Right renal cortex interstitium (tissue), 3 donors: ENCODE measurements around the gene TXN. TPM values are rescaled to one million over a fixed set of nuclear protein-coding genes. Genes with fewer than 3 reads are reported as not detected.

ENCODE experiments used
- DNase-seq, 3 donors: peaks; one replicate each; pipeline ENCODE4 v3.0.0-alpha.2; 2013; ENCODE audit warnings: low read depth in 3 of 3, low spot score in 2 of 3
- polyA plus RNA-seq, 3 donors: library from polyadenylated mRNA; unstranded; fragments of 120-200 nt; gene quantifications; one replicate each; pipeline ENCODE4 v1.2.1, GENCODE V29; 2013; ENCODE audit not compliant: insufficient read length in 3 of 3

TXN gene
- polyA plus RNA-seq: 100 to 1,000 TPM; 242 to 274 (median 261) TPM

DNA sequence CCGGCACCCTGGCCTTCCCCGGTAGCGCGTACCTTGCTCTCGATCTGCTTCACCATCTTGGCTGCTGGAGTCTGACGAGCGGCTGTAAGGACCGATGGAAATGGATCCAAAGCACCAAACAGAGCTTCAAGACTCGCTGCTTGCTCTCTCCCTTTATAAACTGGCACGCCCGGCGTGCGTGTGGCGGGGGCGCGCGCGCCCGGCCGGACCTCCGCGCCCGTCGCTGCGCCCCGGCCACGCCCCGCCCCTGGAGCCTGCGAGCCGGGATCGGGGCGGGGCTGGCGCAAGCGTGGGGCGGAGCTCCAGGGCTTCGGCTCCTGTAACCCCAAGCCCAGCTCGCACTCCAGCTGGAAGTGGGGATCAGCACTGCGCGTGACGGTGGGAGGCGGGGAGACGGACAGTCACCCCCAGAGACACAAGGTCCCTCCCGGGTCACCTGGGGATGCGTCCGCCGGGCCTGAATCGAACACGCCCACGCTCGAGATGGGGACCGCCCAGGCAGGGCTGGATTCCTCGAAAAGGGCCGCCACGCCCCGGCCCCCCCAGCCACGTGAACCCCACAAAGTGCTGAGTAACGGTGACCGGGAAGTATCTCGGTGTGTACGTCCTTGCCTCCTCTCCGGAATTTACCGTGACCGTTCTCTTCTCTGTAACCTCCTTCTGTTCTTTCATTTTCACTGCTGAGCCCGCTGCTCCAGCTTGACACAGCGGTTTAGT is at the start of gene TXN:
TXN (minus strand) TSS at position 128 of the 717 bp plus-strand sequence; CDS start at position 56, 72 bp downstream.
- peak; percentile 75 to 77 (median 76) for DNase-seq

- no peak for DNase-seq
Measured at GRCh38 chr9:110303133-110303532, 46.8 kb upstream of the TXN start.

- no peak for DNase-seq
Measured at GRCh38 chr9:110298043-110298605, 41.8 kb upstream of the TXN start.

GRCh38 chr9:110293248-110293647 is 36.9 kb upstream of the TXN start:
- no peak for DNase-seq

DNA sequence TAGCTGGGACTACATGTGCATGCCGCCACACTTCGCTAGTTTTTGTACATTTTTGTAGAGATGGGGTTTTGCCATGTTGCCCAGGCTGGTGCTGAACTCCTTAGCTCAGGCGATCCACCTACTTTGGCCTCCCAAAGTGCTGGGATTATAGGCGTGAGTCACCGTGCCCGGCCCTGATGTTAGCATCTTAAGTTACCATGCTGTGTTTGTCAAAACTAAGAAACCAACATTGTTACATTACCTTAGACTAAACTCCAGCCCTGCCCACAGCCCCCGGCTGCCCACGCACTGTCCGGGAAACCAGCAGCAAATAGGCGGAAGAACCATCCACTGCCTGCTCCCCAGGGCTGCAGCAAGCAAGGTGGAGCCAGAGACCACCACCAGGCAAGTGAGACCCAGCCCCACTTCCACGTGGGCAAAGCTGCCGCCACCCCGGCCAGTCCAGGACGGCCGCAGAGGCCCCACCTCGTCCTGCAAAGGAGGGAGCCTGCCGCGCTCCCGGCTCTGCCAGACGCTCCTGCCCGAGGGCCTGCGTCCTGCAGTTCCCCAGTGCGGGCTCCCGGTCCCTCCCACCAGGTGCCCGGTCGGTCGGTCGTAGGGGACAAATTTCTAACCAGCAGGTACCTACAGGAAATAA is 35.7 kb upstream of the TXN start:
- no peak for DNase-seq

- no peak for DNase-seq
Measured at GRCh38 chr9:110290001-110290400, 33.7 kb upstream of the TXN start.

DNA sequence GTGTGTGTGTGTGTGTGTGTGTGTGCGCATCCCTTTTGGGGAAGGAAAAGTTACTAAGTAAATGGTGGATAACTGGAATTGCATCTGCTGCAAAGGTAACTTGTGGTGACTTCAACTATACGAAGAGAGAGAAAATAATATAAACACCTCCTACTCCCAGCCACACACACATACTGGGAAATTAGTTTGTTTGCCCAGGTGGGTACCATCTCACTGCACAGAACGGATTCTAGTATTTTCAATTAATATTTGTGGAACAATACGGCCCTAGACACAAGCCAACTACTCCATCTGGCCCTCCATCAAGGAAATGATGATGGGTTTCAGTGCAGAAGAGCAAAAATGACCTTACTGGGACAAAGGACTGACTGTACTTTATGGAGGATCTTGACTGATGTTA is 32.2 kb upstream of the TXN start:
- DNase-seq: no peak

- DNase-seq: no peak
Measured at GRCh38 chr9:110287289-110287680, 31.0 kb upstream of the TXN start.

DNA sequence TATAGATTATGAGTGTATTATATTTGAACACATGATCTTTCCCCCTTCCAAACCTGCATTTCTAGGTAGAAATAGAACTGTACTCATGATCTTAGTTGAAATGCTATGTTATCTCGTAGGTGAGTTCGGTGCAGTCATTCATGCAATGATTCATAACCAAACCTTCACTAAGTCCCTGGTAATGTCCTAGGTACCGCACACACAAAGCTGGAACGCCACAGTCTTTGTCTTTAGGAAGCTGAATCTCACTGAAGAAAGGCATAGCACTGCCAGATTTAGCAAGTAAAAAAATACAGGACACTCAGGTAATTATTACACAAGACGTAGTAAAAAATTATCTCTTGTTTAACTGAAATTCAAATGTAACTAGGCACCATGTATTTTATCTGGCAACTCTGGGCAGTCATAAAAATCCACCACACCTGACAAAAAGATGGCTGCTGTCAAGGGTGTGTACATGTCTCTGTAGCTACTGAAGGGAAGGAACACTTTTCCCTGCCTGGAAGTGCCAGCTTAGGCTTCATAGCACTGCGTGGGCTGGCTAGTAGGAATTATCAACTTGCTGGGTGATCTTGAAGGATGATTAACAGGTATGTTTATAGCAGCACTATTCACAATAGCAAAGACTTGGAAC is 28.0 kb upstream of the TXN start:
- DNase-seq: no peak

DNA sequence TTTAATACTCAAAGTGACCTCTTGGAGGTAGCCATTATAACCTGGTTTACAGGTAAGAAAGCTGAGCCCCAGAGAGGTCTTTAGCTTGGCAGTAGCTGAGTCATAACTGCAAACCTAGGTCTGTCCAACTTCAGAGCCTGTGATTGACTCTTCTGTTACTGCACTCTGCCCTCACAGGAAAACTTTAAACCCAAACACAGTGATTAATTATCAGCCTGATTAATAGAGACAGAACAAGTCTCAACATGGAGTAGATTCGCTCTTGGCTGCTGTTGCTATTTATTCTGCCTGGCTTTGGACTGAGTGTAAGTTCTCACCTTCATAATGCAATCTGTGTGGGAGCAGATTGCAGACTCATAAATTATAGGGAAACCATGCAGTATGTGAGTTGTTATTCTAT is 27.4 kb upstream of the TXN start:
- no peak for DNase-seq

- no peak for DNase-seq
Measured at GRCh38 chr9:110282739-110283081, 26.4 kb upstream of the TXN start.

DNA sequence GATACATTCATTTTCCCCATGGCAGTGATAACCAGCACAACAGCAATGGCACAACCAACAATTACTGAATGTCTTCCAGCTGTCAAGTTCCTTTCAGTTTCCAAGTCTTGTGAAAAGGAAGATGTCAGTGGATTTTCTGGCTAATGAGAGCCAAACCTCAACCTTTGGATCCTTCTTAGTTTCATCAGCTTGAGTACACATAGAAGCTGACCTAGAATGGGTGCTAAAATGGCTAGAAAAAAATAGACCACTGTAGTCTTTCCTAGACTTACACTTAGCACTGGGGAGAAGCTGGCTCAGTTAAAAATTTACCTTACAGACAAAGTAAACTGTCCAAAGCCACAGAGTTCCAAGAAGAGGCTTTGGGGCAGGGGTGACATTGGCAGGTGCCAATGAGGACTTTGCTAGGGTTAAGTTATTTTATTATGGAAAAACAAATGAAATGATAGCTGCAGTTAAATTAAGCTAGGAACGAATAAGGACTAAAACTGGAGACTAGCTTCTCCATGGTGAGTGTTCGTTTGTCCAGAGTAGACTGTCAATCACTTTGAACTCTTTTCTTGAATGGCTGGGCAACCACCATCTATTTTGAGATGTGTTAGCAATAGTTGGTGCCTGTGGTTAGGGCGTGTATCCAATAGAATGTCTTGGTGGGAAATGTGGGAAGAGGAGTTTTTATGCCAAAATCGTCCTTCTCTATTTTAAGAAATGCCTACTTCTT is 25.9 kb upstream of the TXN start:
- no peak for DNase-seq

GRCh38 chr9:110278080-110278707 is 21.9 kb upstream of the TXN start:
- no peak for DNase-seq

- no peak for DNase-seq
Measured at GRCh38 chr9:110276781-110277180, 20.5 kb upstream of the TXN start.

DNA sequence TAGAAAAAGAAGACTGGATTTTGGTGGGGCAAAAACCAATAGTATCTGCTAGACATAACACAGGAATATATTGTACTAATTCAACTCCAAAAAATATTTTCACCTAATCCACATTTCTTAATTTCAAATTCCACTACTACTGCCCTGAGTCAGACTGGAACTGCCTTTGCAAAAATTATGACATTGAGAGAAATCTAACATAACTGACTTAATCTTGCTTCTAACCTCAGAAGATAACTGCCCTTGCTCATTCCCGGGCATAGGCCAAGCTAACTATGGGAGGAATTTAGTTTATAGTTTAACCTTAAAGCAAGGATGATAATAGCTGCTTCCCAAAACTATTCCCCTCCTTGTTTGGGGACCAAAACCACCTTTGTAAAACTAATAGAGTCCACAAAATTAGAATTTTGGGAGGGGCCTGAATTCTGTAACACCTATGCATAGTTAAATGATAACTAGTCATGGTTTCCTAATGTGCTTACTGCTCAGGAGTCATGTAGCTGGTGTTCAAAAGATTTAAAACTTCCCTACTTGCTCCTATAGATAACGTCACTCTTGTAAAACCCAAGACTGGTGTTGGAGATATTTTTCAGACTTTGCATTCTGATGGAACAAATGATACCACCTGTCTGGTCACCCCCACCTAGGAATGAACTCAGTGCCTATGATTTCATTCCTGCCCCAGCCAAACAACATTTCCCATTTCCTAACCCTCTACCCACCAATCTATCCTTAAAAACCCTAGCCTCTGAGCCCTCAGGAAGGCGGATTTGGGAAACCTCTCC is 14.1 kb upstream of the TXN start:
- no peak for DNase-seq

- no peak for DNase-seq
Measured at GRCh38 chr9:110266795-110267194, 10.5 kb upstream of the TXN start.

GRCh38 chr9:110261632-110262031 is 5.3 kb upstream of the TXN start:
- no peak for DNase-seq

DNA sequence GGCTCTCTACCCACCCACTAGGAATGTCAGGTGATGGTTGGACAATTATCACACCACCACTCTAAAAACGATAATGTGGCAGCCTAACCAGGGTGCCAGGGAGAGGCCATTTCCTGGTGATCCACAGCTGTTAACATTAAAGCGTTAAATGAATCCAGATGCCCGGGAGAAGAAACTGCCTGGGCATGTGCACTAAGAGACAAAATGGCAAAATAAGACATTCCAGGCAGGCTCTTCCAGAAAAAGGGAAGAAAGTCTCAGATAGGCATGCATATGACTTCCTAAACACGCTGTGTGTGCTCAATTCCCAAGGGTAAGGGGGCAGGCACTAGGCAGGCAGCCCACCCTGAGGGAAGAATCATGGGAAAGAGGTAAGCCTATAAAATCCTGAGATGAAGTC is 4.6 kb upstream of the TXN start:
- DNase-seq: no peak

- DNase-seq: no peak
Measured at GRCh38 chr9:110259566-110259965, 3.3 kb upstream of the TXN start.

GRCh38 chr9:110258690-110259091 is 2.4 kb upstream of the TXN start:
- no peak for DNase-seq
